ENCODE results near the gene SEZ6L. TPM values are rescaled to one million over a fixed set of nuclear protein-coding genes. Genes with fewer than 3 reads are reported as not detected.

Gene SEZ6L
- total and polyA plus RNA-seq, 12 donors, result 0.17 to 16.3 (median 3.9) TPM; not detected in 1

GRCh38 chr22:26286091-26286820 lies 117.0 kb downstream of the SEZ6L start:
- H3K9me3 ChIP-seq (replicated peaks in 1 of 3), result no peaks in the 10 kb centered on the region
- intact Hi-C loops (cut with DNase I), result no loop called here
- H3K4me3 ChIP-seq, result no peak overlapping the region
- 72 to 76% (median 73%) methylated on average over 10 of the region's 10 CpGs for WGBS, 4 donors
- H3K4me1 ChIP-seq (replicated peaks in 1 of 2), result no peaks in the 10 kb centered on the region
- DNase-seq, result no peak
- no peaks in the 10 kb centered on the region for H3K36me3 ChIP-seq (replicated peaks in 1 of 2)
- no peak overlapping the region for H3K27ac ChIP-seq
- H3K27me3 ChIP-seq, result peaks cover 7% of the 10 kb centered on the region
- TF ChIP-seq POLR2A (IDR thresholded peaks at IDR 0.05) (no peak), CTCF (IDR thresholded peaks at IDR 0.05) (no peak)

- 79 to 89% (median 83%) methylated on average over 7 of the region's 7 CpGs for WGBS, 4 donors
Measured at GRCh38 chr22:26287382-26288225, 118.3 kb downstream of the SEZ6L start.

GRCh38 chr22:26289611-26290101 lies 120.4 kb downstream of the SEZ6L start:
- Histone ChIP-seq H3K36me3 (replicated peaks in 1 of 2) (no peaks in the 10 kb centered on the region), H3K27ac (no peak overlapping the region), H3K4me3 (no peak overlapping the region), H3K4me1 (replicated peaks in 1 of 2) (no peaks in the 10 kb centered on the region), H3K9me3 (replicated peaks in 1 of 3) (no peaks in the 10 kb centered on the region), H3K27me3 (no peaks in the 10 kb centered on the region)
- TF ChIP-seq CTCF (IDR thresholded peaks at IDR 0.05) (no peak), POLR2A (IDR thresholded peaks at IDR 0.05) (no peak)
- WGBS, 4 donors, result 64 to 71% (median 69%) methylated on average over 13 of the region's 13 CpGs
- intact Hi-C loops (cut with DNase I), result no loop called here
- DNase-seq, result no peak

More at GRCh38 chr22:26287382-26288225, 118.3 kb downstream of the SEZ6L start:
- no peak overlapping the region for H3K27ac ChIP-seq
- no peak overlapping the region for H3K4me3 ChIP-seq
- H3K27me3 ChIP-seq, result peaks cover 7% of the 10 kb centered on the region
- intact Hi-C loops (cut with DNase I), result no loop called here
- no peaks in the 10 kb centered on the region for H3K9me3 ChIP-seq (replicated peaks in 1 of 3)
- TF ChIP-seq POLR2A (IDR thresholded peaks at IDR 0.05) (no peak), CTCF (IDR thresholded peaks at IDR 0.05) (no peak)
- no peaks in the 10 kb centered on the region for H3K36me3 ChIP-seq (replicated peaks in 1 of 2)
- no peaks in the 10 kb centered on the region for H3K4me1 ChIP-seq (replicated peaks in 1 of 2)
- DNase-seq, result no peak

- intact Hi-C loops (cut with DNase I), result no loop called here
- Histone ChIP-seq H3K4me3 (no peak overlapping the region), H3K36me3 (replicated peaks in 1 of 2) (no peaks in the 10 kb centered on the region), H3K9me3 (replicated peaks in 1 of 3) (no peaks in the 10 kb centered on the region), H3K27ac (no peak overlapping the region), H3K4me1 (replicated peaks in 1 of 2) (no peaks in the 10 kb centered on the region), H3K27me3 (no peaks in the 10 kb centered on the region)
- no peak for DNase-seq
- TF ChIP-seq CTCF (IDR thresholded peaks at IDR 0.05) (no peak), POLR2A (IDR thresholded peaks at IDR 0.05) (no peak)
- 69 to 84% (median 78%) methylated on average over 3 to 14 of the region's 14 CpGs for WGBS, 4 donors
Measured at GRCh38 chr22:26291940-26292666, 122.8 kb downstream of the SEZ6L start.

All from adrenal gland (tissue), 12 donors.